HG03159 (cell line): ENCODE results near the gene SPIRE1.
"Not testable (repeated sequence)": the region's sequence is repeated elsewhere in the genome, so short reads cannot be mapped to it uniquely, and the experiment has no call there.

Experiments used
- ATAC-seq: cut with Tn5 transposase; IDR thresholded peaks from one replicate; pipeline ENCODE4 v1.9.1; 2021; ENCODE audit warnings: mild to moderate bottlenecking, moderate library complexity; ENCODE audit not compliant: unreplicated experiment

The SPIRE1 gene

GRCh38 chr18:12599966-12600365 lies 57.9 kb downstream of the SPIRE1 start:
- ATAC-seq, result no peak

GRCh38 chr18:12599543-12599942 lies 58.4 kb downstream of the SPIRE1 start:
- no peak for ATAC-seq

GRCh38 chr18:12598181-12598930 lies 59.6 kb downstream of the SPIRE1 start:
- no peak for ATAC-seq

- no peak for ATAC-seq
These were observed 60.1 kb downstream of the SPIRE1 start for GRCh38 chr18:12597760-12598159.

GRCh38 chr18:12595571-12596255 lies 62.2 kb downstream of the SPIRE1 start:
- no peak for ATAC-seq

- no peak for ATAC-seq
These were observed 64.0 kb downstream of the SPIRE1 start for GRCh38 chr18:12593866-12594265.

- ATAC-seq, result no peak
These were observed 65.2 kb downstream of the SPIRE1 start for GRCh38 chr18:12592597-12593127.

- no peak for ATAC-seq
These were observed 68.5 kb downstream of the SPIRE1 start for GRCh38 chr18:12589448-12589847.

- ATAC-seq, result no peak
These were observed 71.0 kb downstream of the SPIRE1 start for GRCh38 chr18:12586956-12587355.

GRCh38 chr18:12585218-12585617 lies 72.7 kb downstream of the SPIRE1 start:
- no peak for ATAC-seq

GRCh38 chr18:12580630-12581342 lies 77.1 kb downstream of the SPIRE1 start:
- ATAC-seq, result no peak

GRCh38 chr18:12579775-12580174 lies 78.1 kb downstream of the SPIRE1 start:
- no peak for ATAC-seq

- no peak for ATAC-seq
These were observed 80.1 kb downstream of the SPIRE1 start for GRCh38 chr18:12577848-12578247.

- no peak for ATAC-seq
These were observed 83.3 kb downstream of the SPIRE1 start for GRCh38 chr18:12574494-12575185.

GRCh38 chr18:12571630-12572029 lies 86.3 kb downstream of the SPIRE1 start:
- no peak for ATAC-seq

- ATAC-seq, result no peak
These were observed 88.1 kb downstream of the SPIRE1 start for GRCh38 chr18:12569791-12570190.

GRCh38 chr18:12567849-12568248 lies 90.1 kb downstream of the SPIRE1 start:
- no peak for ATAC-seq

- ATAC-seq, result no peak
These were observed 93.0 kb downstream of the SPIRE1 start for GRCh38 chr18:12564861-12565260.

- ATAC-seq, result no peak
These were observed 93.5 kb downstream of the SPIRE1 start for GRCh38 chr18:12564378-12564777.

GRCh38 chr18:12560600-12560999 lies 97.3 kb downstream of the SPIRE1 start:
- ATAC-seq, result not testable (repeated sequence)

GRCh38 chr18:12559319-12559718 lies 98.6 kb downstream of the SPIRE1 start:
- ATAC-seq, result no peak
